ENCODE results near the gene MAPT.

GRCh38 chr17:45936610-45937009 is 42.3 kb downstream of the MAPT start:
- TF ChIP-seq, protein P1, sequence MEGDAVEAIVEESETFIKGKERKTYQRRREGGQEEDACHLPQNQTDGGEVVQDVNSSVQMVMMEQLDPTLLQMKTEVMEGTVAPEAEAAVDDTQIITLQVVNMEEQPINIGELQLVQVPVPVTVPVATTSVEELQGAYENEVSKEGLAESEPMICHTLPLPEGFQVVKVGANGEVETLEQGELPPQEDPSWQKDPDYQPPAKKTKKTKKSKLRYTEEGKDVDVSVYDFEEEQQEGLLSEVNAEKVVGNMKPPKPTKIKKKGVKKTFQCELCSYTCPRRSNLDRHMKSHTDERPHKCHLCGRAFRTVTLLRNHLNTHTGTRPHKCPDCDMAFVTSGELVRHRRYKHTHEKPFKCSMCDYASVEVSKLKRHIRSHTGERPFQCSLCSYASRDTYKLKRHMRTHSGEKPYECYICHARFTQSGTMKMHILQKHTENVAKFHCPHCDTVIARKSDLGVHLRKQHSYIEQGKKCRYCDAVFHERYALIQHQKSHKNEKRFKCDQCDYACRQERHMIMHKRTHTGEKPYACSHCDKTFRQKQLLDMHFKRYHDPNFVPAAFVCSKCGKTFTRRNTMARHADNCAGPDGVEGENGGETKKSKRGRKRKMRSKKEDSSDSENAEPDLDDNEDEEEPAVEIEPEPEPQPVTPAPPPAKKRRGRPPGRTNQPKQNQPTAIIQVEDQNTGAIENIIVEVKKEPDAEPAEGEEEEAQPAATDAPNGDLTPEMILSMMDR (IDR thresholded peaks at IDR 0.05), result no peak
- no peak for TF ChIP-seq POLR2A (IDR thresholded peaks at IDR 0.05)
